Natural killer cell treated with Interleukin-12 subunit alpha and Interleukin-12 subunit beta and Interleukin-15 and Interleukin-18, amount 100 ng/mL, for 72 hours (primary cell): ENCODE measurements around the gene MMRN2. TPM values are rescaled to one million over a fixed set of nuclear protein-coding genes. Genes with fewer than 3 reads are reported as not detected.

Experiments
- total RNA-seq, 2 donors: library from RNA; stranded (reverse); gene quantifications; one replicate each; pipeline ENCODE4 v1.2.3, GENCODE V29; 2022

Gene MMRN2
- total RNA-seq, 2 donors from 2014 or later = not detected

Other genes starting within 250 kb of the MMRN2 start
- gene BMPR1A, start 201.0 kb downstream of the MMRN2 start, total RNA-seq = 10 to 100 TPM in 1 of 2 donors, 1 to 10 TPM in 1; 8.2 to 11.5 TPM
- gene SNCG, start 984 bp upstream of the MMRN2 start, total RNA-seq = not detected
- gene ADIRF, start 10.9 kb upstream of the MMRN2 start, total RNA-seq = not detected
- gene FAM25A, start 62.7 kb upstream of the MMRN2 start, total RNA-seq = not detected
- gene GLUD1, start 137.2 kb upstream of the MMRN2 start, total RNA-seq = 100 to 1,000 TPM; 111 to 120 TPM
- 10 to 100 TPM; 19.2 to 43.3 TPM for gene SHLD2, start 137.6 kb upstream of the MMRN2 start, total RNA-seq